GM12891 (cell line): Measurements from ENCODE around the gene HMHB1.

Experiments
- POLR2A ChIP-seq: IDR thresholded peaks from 2 replicates; pipeline ENCODE4 v1.6.1; 2011; ENCODE audit warnings: low read depth, low read length, control low read depth
- POLR2AphosphoS5 ChIP-seq: IDR thresholded peaks from 2 replicates; pipeline ENCODE4 v1.6.1; 2011; ENCODE audit warnings: low read depth, low read length, control low read depth
- POU2F2 ChIP-seq: IDR thresholded peaks from 2 replicates; pipeline ENCODE4 v1.6.1; 2011; ENCODE audit warnings: low read depth, mild to moderate bottlenecking, control low read depth, low read length, moderate library complexity
- SPI1 ChIP-seq: IDR thresholded peaks from 2 replicates; pipeline ENCODE4 v1.6.1; 2011; ENCODE audit warnings: low read depth, low read length, control low read depth
- TAF1 ChIP-seq: IDR thresholded peaks from 2 replicates; pipeline ENCODE4 v1.6.1; 2011; ENCODE audit warnings: low read depth, low read length, control low read depth

- no peak for TF ChIP-seq POLR2AphosphoS5
- TF ChIP-seq TAF1 = no peak
- TF ChIP-seq POLR2A = no peak
- TF ChIP-seq SPI1 = no peak
- TF ChIP-seq POU2F2 = no peak
These were observed 31.5 kb downstream of the HMHB1 start for GRCh38 chr5:143843461-143843860.
